RWPE2 (cell line): Measurements from ENCODE around the gene NOXO1.
A peak's percentile ranks its signal among the peaks of the same experiment; 100 is the strongest.

Source experiments
- ATAC-seq: fragments of 200-7000 bp; cut with Tn5 transposase; 3 replicates; pipeline ENCODE4 v1.9.1; 2021; ENCODE audit warnings: low read depth
- DNase-seq: peaks from one replicate; pipeline ENCODE4 v3.0.0-alpha.2; 2020; ENCODE audit warnings: low spot score
- H3K27ac ChIP-seq: fragments of 450-650 bp; 2 replicates; pipeline ENCODE4 v1.5.1; 2017; ENCODE audit warnings: mild to moderate bottlenecking; ENCODE audit not compliant: poor library complexity, severe bottlenecking
- H3K27me3 ChIP-seq: fragments of 250-450 bp; sonication (Bioruptor Pico); 2 replicates; pipeline ENCODE4 v1.5.1; 2021; ENCODE audit warnings: mild to moderate bottlenecking, moderate library complexity; ENCODE audit not compliant: insufficient read depth, poor library complexity, severe bottlenecking
- H3K36me3 ChIP-seq: fragments of 250-450 bp; sonication (Bioruptor Pico); 2 replicates; pipeline ENCODE4 v1.5.1; 2020; ENCODE audit warnings: low read depth, mild to moderate bottlenecking, moderate library complexity
- H3K4me1 ChIP-seq: fragments of 250-450 bp; sonication (Bioruptor Pico); 2 replicates; pipeline ENCODE4 v1.5.1; 2021; ENCODE audit warnings: mild to moderate bottlenecking, moderate library complexity; ENCODE audit not compliant: insufficient read depth, poor library complexity, severe bottlenecking
- H3K4me3 ChIP-seq: fragments of 250-450 bp; sonication (Bioruptor Pico); 2 replicates; pipeline ENCODE4 v1.5.1; 2021; ENCODE audit warnings: mild to moderate bottlenecking, moderate library complexity; ENCODE audit not compliant: severe bottlenecking
- H3K9me3 ChIP-seq: fragments of 250-450 bp; sonication (Bioruptor Pico); 2 replicates; pipeline ENCODE4 v1.5.1; 2021; ENCODE audit warnings: mild to moderate bottlenecking, moderate library complexity; ENCODE audit not compliant: severe bottlenecking
- TF ChIP-seq, protein P1 (sequence below): fragments of 450-650 bp; IDR thresholded peaks from one replicate; pipeline ENCODE4 v1.5.1; 2017; ENCODE audit warnings: mild to moderate bottlenecking, moderate library complexity; ENCODE audit not compliant: poor library complexity, severe bottlenecking

The NOXO1 gene

DNA sequence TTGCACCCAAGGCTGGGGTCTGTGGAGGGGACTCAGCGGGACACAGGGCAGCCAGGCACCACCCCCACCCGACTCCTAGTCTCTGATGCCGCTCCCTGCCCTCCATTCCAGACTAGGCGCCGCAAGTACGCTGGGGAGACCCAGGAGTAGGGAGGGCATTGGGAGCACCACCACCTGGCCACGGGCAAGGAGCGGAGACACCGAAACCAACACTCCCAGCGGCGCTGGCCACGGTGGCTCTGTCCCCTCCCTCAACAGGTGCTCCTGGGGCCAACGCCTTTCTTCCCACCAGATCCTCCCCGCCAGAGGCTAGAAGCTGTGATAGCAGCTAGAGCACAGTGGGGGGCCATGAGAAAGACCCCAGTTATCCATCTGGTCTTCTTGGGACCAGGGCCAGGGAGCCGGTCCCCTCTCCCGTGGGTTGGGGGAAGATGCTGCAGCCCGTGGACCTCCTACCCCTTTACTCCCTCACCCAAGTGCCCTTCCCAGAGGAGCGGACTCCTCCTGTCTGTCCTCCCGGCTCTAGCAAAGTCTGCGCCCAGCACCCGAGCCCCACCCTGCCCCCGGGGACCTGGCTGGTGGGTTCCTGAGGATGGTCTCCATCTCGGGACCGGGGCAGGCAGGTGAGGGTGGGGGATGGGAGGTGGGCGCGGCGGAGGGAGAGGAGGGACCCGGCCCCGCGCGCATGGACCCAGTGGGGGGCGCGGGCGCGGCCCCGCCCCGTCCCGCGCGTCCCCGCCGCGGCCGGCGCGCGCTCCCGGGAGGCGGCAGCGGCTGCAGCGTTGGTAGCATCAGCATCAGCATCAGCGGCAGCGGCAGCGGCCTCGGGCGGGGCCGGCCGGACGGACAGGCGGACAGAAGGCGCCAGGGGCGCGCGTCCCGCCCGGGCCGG lies 8.2 kb upstream of the NOXO1 start, which contains the start of gene SYNGR3:
TSS of gene SYNGR3 (plus strand) at position 762 of the 892 bp plus-strand sequence. CDS start 133 bp downstream, outside the sequence.
- Histone ChIP-seq H3K36me3 (peaks cover 19% of the 10 kb centered on the region), H3K9me3 (no peaks in the 10 kb centered on the region), H3K4me3 (peak within 1 kb of the TSS; percentile 48), H3K27me3 (peaks cover 5% of the 10 kb centered on the region), H3K4me1 (peaks cover 8% of the 10 kb centered on the region), H3K27ac (no peak within 1 kb of the TSS)
- ATAC-seq, result no peak
- TF ChIP-seq, protein P1, sequence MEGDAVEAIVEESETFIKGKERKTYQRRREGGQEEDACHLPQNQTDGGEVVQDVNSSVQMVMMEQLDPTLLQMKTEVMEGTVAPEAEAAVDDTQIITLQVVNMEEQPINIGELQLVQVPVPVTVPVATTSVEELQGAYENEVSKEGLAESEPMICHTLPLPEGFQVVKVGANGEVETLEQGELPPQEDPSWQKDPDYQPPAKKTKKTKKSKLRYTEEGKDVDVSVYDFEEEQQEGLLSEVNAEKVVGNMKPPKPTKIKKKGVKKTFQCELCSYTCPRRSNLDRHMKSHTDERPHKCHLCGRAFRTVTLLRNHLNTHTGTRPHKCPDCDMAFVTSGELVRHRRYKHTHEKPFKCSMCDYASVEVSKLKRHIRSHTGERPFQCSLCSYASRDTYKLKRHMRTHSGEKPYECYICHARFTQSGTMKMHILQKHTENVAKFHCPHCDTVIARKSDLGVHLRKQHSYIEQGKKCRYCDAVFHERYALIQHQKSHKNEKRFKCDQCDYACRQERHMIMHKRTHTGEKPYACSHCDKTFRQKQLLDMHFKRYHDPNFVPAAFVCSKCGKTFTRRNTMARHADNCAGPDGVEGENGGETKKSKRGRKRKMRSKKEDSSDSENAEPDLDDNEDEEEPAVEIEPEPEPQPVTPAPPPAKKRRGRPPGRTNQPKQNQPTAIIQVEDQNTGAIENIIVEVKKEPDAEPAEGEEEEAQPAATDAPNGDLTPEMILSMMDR, result no peak
- no peak for DNase-seq

DNA sequence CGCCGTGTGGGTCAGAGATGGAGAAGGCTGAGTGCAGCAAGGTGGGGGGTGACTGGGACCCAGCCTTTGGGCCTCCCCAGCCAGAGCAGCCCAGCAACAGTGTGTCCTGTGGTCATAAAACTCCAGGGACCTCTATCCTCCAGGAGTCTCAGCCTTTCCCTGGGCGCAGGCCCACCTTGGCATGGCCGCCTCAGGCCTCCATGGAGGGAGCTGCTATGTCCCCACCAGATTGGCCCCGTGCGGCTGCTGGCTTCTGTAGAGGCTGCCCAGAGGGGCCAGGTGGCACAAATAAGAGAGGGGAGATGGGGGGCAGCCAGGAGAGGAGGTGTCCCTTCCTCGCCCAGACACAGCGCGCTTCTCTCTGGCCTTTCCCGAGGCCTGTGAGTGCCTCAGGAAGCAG lies 5.9 kb upstream of the NOXO1 start:
- peaks cover 5% of the 10 kb centered on the region for H3K27me3 ChIP-seq
- H3K36me3 ChIP-seq, result peaks cover 19% of the 10 kb centered on the region

DNA sequence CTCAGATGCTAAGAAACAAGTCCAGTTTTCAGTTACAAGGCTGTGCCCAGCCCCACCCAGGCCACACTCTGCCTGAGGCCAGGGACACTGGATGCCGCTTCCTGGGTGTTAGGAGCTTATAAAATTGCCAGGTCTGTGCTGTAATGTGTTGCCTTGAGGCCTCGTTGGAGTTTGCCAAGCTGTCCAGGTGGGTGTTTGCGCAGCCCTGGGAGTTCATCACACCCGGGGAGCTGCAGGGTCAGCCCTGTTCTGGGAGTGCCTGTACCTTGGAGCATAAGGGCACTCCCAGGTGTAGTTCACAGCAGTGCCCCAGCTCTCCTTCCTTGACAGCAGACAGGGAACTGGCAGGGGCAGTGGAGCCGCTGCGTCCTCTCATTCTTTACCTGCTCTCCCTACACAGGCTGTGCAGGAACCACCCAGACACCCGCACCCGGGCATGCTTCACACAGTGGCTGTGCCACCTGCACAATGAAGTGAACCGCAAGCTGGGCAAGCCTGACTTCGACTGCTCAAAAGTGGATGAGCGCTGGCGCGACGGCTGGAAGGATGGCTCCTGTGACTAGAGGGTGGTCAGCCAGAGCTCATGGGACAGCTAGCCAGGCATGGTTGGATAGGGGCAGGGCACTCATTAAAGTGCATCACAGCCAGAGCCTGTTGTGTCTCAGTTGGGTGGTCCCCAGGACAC lies 4.3 kb upstream of the NOXO1 start:
- H3K36me3 ChIP-seq, result peaks cover 19% of the 10 kb centered on the region
- peak overlapping the region; percentile 47 for H3K27ac ChIP-seq
- ATAC-seq, result no peak
- H3K4me3 ChIP-seq, result peak overlapping the region; percentile 70
- H3K27me3 ChIP-seq, result peaks cover 3% of the 10 kb centered on the region
- H3K9me3 ChIP-seq, result no peaks in the 10 kb centered on the region
- TF ChIP-seq, protein P1, result no peak
- H3K4me1 ChIP-seq, result peaks cover 5% of the 10 kb centered on the region
- no peak for DNase-seq

More for the DNA sequence above, 5.9 kb upstream of the NOXO1 start:
- DNase-seq, result no peak
- ATAC-seq, result no peak
- H3K4me1 ChIP-seq, result peaks cover 8% of the 10 kb centered on the region
- TF ChIP-seq, protein P1, result no peak
- H3K9me3 ChIP-seq, result no peaks in the 10 kb centered on the region
- no peak overlapping the region for H3K27ac ChIP-seq
- no peak overlapping the region for H3K4me3 ChIP-seq

DNA sequence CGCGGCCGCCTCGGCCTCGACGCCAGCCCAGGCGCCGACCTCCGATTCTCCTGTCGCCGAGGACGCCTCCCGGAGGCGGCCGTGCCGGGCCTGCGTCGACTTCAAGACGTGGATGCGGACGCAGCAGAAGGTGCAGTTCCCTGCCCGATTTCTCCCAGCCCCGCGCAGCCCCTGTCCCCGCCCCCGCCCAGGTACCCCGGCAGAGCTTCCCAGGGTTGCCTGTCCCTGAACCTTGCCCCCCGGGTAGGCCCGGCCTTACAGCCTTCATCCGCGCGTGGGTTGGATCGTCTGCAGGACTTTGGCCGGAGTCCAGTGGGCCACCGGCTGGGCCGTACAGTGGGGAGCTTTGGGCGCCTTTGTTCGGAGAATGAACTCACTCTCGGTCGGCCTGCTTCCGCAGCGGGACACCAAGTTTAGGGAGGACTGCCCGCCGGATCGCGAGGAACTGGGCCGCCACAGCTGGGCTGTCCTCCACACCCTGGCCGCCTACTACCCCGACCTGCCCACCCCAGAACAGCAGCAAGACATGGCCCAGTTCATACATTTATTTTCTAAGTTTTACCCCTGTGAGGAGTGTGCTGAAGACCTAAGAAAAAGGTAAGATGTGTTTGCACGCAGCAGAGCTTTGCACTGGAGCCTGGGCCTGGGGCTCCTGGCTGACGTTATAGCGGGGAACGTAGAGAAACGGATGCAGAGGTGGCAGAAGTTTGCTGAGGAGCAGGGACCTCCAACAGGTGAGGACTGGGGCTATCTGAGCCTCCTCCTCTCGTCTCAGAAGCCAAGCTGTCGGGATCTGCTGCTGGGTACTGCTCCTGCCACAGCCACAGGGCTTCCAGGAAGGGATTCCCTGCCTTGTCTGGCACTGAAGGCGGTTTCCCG lies 3.3 kb upstream of the NOXO1 start:
- Histone ChIP-seq H3K4me1 (peaks cover 5% of the 10 kb centered on the region), H3K27ac (peak overlapping the region; percentile 47), H3K4me3 (peak overlapping the region; percentile 70), H3K36me3 (peaks cover 19% of the 10 kb centered on the region), H3K9me3 (no peaks in the 10 kb centered on the region), H3K27me3 (no peaks in the 10 kb centered on the region)
- TF ChIP-seq, protein P1, result no peak
- DNase-seq, result no peak
- no peak for ATAC-seq
